Activated CD4-positive, alpha-beta T cell treated with anti-CD3 and anti-CD28 coated beads for 36 hours (primary cell): ENCODE results near the gene CCDC61. TPM values are rescaled to one million over a fixed set of nuclear protein-coding genes. Genes with fewer than 3 reads are reported as not detected.

ENCODE experiments used
- ATAC-seq: fragments of 200-7000 bp; cut with Tn5 transposase; one replicate; pipeline ENCODE4 v1.10.0; 2021; ENCODE audit warnings: mild to moderate bottlenecking, moderate library complexity
- CTCF ChIA-PET: fragments of 350-600 bp; sonication (Branson Sonifier 250); formaldehyde crosslinking; loops from one replicate; lab custom pipeline; 2021; ENCODE audit warnings: antibody characterized with exemption; lab: Charles Lee
- POLR2A ChIA-PET: fragments of 350-600 bp; sonication (Branson Sonifier 250); formaldehyde crosslinking; loops from one replicate; lab custom pipeline; 2021; ENCODE audit warnings: antibody characterized with exemption, inconsistent platforms; lab: Charles Lee
- DNase-seq: peaks from one replicate; pipeline ENCODE4 v3.0.0-alpha.2; 2020
- H3K27ac Mint-ChIP-seq: one replicate; pipeline ENCODE4 v1.8.0; 2021; ENCODE audit warnings: mixed read lengths
- H3K27me3 Mint-ChIP-seq: one replicate; pipeline ENCODE4 v1.8.0; 2021; ENCODE audit warnings: mixed read lengths
- H3K36me3 Mint-ChIP-seq: one replicate; pipeline ENCODE4 v1.8.0; 2021; ENCODE audit warnings: low read depth, mixed read lengths
- H3K4me1 Mint-ChIP-seq: one replicate; pipeline ENCODE4 v1.8.0; 2021; ENCODE audit warnings: mixed read lengths
- H3K4me3 Mint-ChIP-seq: one replicate; pipeline ENCODE4 v1.8.0; 2021; ENCODE audit warnings: mild to moderate bottlenecking, moderate library complexity, mixed read lengths
- H3K9me3 Mint-ChIP-seq: one replicate; pipeline ENCODE4 v1.8.0; 2021; ENCODE audit warnings: low read depth, mixed read lengths
- intact Hi-C, 2 experiments: fragments of 100-400 bp; cut with DNase I in 1 of 2; cut with micrococcal nuclease in 1 of 2; formaldehyde crosslinking; loops; one replicate each; pipeline versions ENCODE4 v1.14.2 to v1.15.1; 2022 to 2024; cut with DNase I, micrococcal nuclease
- total RNA-seq, 2 experiments: library from RNA; stranded (reverse); gene quantifications; one replicate each; pipeline ENCODE4 v1.2.3, GENCODE V29; 2021

The CCDC61 gene
- total RNA-seq, 2 experiments from 2014 or later: 22.4 to 26.2 TPM

DNA sequence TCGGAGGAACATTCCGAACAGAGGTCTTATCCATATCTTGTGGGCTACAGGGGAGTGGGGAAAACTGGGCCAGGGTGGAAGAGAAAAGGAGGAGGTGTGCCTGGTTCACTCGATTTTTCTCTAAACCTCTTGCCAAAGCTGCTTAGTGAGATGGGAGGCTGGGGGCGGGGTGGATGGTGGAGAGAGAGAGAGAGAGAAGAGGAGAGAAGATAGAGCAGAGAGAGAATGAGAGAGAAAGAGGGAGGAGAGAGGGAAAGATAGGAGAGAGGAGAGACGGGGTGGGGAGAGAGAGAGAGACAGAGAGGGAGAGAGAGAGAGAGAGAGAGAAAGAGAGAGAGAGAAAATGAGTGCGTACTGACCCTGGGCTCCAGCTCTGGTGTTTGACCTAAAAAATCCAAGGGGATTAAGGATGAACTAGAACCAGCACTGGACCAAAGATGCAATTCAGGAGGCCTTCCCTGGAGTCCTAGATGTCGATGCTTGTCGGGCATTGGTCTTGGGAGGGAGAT lies 35.7 kb upstream of the CCDC61 start:
- CTCF ChIA-PET: no interaction called here
- Mint-ChIP-seq H3K27me3 (peaks cover 41% of the 10 kb centered on the region), H3K4me3 (no peak overlapping the region), H3K9me3 (no peaks in the 10 kb centered on the region), H3K4me1 (no peaks in the 10 kb centered on the region), H3K27ac (no peak overlapping the region), H3K36me3 (no peaks in the 10 kb centered on the region)
- POLR2A ChIA-PET: no interaction called here
- ATAC-seq (no peak), DNase-seq (no peak)
- intact Hi-C loops: no loop called here

- intact Hi-C loops: no loop called here
- Mint-ChIP-seq H3K27me3 (peaks cover 38% of the 10 kb centered on the region), H3K36me3 (no peaks in the 10 kb centered on the region), H3K27ac (no peak overlapping the region), H3K9me3 (no peaks in the 10 kb centered on the region), H3K4me3 (no peak overlapping the region), H3K4me1 (no peaks in the 10 kb centered on the region)
- DNase-seq (no peak), ATAC-seq (no peak)
- POLR2A ChIA-PET: no interaction called here
- CTCF ChIA-PET: interaction anchor here (0.7 to 1.3 kb wide), 3 partner anchors 12 to 56 kb away, joined by 3 to 4 read pairs (median 4); no protein-coding TSS in a partner anchor
Observed at GRCh38 chr19:45960595-45961235, 34.6 kb upstream of the CCDC61 start.

DNA sequence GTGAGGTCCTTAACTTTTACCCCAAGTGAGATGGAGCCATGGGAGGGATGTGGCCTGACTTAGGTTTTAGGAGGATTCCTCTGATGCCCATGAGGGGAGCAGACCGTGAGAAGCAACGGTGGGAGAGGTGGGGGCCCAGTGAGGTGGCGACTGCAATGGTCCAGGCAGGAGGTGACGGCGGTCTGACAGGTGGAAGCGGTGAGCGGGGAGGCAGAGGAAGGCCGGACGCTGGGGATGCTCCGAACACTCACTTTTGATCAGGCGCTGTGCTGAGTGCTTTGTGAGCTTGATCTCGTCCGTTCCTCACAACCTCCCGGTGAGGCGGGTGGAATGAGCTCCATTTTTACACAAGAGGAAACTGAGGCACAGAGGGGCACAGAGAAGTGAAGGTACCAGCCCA lies 33.2 kb upstream of the CCDC61 start:
- Mint-ChIP-seq H3K9me3 (no peaks in the 10 kb centered on the region), H3K27ac (no peak overlapping the region), H3K27me3 (peaks cover 42% of the 10 kb centered on the region), H3K36me3 (no peaks in the 10 kb centered on the region), H3K4me3 (no peak overlapping the region), H3K4me1 (no peaks in the 10 kb centered on the region)
- POLR2A ChIA-PET: no interaction called here
- intact Hi-C loops: no loop called here
- CTCF ChIA-PET: interaction anchor here (1.3 kb wide), 1 partner anchor 25 kb away, joined by 3 read pairs; no protein-coding TSS in a partner anchor
- DNase-seq: no peak
- no peak for ATAC-seq

DNA sequence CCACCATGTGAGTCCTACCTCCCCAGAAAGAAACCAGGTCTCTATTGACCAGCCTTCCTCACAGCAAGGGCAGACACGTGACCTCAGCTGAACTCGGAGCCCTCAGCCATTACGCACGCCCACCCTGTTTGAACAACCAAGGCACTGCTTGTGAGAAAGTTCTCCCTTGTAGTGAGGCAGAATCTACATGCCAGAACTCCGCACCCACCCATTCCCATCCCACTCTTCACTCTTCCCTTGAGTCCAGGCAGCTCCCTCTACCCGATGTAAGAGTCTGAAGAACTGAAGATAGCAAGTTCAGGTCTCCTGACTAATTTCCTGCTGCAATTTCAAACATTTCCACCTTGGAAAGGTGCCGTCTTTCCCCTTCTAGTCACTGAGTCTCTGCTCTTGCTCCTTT lies 28.0 kb upstream of the CCDC61 start:
- ATAC-seq (no peak), DNase-seq (no peak)
- intact Hi-C loops: no loop called here
- no peak overlapping the region for H3K27ac Mint-ChIP-seq
- peaks cover 42% of the 10 kb centered on the region for H3K27me3 Mint-ChIP-seq
- peaks cover 8% of the 10 kb centered on the region for H3K4me1 Mint-ChIP-seq
- POLR2A ChIA-PET: no interaction called here
- no peak overlapping the region for H3K4me3 Mint-ChIP-seq
- no peaks in the 10 kb centered on the region for H3K9me3 Mint-ChIP-seq
- H3K36me3 Mint-ChIP-seq: no peaks in the 10 kb centered on the region
- CTCF ChIA-PET: no interaction called here

DNA sequence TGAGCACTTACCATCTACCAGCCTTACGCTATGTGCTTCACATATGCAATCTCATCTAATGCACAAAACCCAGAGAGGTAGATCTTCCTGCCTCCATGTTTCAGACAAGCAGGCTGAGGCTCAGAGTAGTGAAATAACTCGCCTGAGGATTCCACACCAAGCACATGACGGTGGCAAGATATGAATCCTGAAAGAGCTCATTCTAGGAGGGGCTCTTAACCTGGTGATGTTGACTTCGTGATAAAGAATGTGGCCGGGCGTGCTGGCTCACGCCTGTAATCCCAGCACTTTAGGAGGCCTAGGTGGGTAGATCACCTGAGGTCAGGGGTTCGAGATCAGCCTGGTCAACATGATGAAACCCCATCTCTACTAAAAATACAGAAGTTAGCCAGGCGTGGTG lies 26.6 kb upstream of the CCDC61 start:
- CTCF ChIA-PET: no interaction called here
- DNase-seq (no peak), ATAC-seq (no peak)
- Mint-ChIP-seq H3K27me3 (peaks cover 46% of the 10 kb centered on the region), H3K27ac (no peak overlapping the region), H3K4me3 (no peak overlapping the region), H3K4me1 (peaks cover 14% of the 10 kb centered on the region), H3K9me3 (no peaks in the 10 kb centered on the region), H3K36me3 (no peaks in the 10 kb centered on the region)
- intact Hi-C loops: no loop called here
- POLR2A ChIA-PET: interaction anchor here (0.6 kb wide), 1 partner anchor 216 kb away, joined by 3 read pairs; no protein-coding TSS in a partner anchor

GRCh38 chr19:45969676-45970075 lies 25.6 kb upstream of the CCDC61 start:
- ATAC-seq (no peak), DNase-seq (no peak)
- Mint-ChIP-seq H3K27ac (no peak overlapping the region), H3K4me1 (peaks cover 17% of the 10 kb centered on the region), H3K36me3 (no peaks in the 10 kb centered on the region), H3K27me3 (peaks cover 48% of the 10 kb centered on the region), H3K4me3 (no peak overlapping the region), H3K9me3 (no peaks in the 10 kb centered on the region)
- ChIA-PET POLR2A (interaction anchor here (0.6 kb wide), 1 partner anchor 82 kb away, joined by 3 read pairs; no protein-coding TSS in a partner anchor), CTCF (interaction anchor here (0.6 kb wide), 1 partner anchor 766 kb away, joined by 4 read pairs; no protein-coding TSS in a partner anchor)
- intact Hi-C loops: no loop called here

DNA sequence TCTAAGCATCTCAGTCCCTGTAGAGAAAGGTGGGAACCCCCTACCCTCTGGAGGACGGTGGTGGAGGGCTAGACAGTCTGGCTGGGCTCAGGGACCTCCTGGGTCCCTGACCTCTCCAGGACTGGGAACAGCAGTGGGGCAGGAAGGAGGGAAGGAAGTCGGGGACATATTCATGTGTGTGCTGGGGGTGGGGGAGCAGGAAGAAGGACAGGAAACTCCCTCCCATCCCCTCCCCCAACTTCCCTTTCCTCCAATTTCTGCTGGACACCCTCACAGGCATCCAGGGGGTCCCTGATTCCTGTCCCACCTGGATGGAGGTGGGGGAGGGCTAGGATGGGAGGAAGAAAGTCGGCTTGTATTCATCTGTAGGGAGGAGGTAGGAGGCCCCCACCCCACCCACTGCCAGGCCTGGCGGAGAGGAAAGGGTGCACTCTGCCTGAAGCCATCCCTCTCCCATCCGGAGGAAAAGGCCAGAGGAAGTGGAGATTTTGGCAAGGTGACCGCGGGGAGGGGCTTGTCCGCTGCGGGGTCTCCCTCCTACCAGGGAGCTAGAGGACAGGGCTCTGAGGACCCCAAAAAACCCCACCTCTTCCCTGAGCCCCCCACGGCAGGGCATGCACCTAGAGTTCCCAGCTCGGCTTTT lies 23.9 kb upstream of the CCDC61 start:
- POLR2A ChIA-PET: no interaction called here
- peaks cover 17% of the 10 kb centered on the region for H3K4me1 Mint-ChIP-seq
- ATAC-seq (no peak), DNase-seq (no peak)
- no peaks in the 10 kb centered on the region for H3K9me3 Mint-ChIP-seq
- CTCF ChIA-PET: no interaction called here
- intact Hi-C loops: no loop called here
- H3K27me3 Mint-ChIP-seq: peaks cover 55% of the 10 kb centered on the region
- H3K36me3 Mint-ChIP-seq: no peaks in the 10 kb centered on the region
- no peak overlapping the region for H3K27ac Mint-ChIP-seq
- H3K4me3 Mint-ChIP-seq: no peak overlapping the region

DNA sequence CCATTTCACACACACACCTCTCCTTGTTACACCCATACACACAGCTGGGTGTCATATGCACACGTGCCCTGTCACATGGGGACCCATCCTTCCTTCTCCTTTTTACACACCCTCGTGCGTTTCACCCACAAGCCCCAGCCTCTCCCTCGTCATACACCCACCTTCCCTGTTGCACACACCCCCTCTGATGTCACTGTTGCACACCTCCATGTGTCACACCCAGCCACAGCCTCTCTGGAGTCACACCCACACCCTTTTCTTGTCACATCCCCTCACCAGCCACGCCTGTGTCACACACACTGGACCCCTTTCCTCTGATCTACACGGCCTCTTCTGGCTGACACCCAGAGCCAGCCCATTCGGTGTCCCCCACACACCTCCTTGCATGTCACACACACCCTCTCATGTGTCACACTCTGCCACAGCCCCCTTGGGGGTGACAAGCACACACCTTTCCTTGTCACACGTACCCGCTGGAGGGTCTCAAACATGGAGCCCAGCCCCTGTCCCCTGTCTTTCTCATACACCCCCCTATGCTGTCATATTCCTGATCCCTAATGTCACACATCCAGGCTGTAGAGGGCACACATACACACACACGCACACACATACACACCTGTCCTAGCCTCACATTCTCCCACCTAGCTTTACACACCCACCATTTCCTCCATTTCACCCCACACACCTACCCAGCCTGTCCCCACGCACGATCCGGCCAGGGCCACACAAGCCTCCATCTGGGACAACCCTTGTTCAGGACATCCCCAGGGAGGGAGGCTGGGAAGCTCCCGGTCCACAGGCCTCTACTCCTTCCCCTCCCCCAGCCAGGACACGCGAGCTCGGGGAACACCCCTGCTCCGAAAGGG lies 23.0 kb upstream of the CCDC61 start:
- Mint-ChIP-seq H3K27me3 (peaks cover 51% of the 10 kb centered on the region), H3K27ac (no peak overlapping the region), H3K36me3 (no peaks in the 10 kb centered on the region), H3K4me3 (no peak overlapping the region), H3K4me1 (peaks cover 17% of the 10 kb centered on the region), H3K9me3 (no peaks in the 10 kb centered on the region)
- ChIA-PET POLR2A (no interaction called here), CTCF (no interaction called here)
- peak; percentile 63 for ATAC-seq
- DNase-seq: peak; percentile 62
- intact Hi-C loops: no loop called here

GRCh38 chr19:45972947-45973540 lies 22.2 kb upstream of the CCDC61 start:
- no peaks in the 10 kb centered on the region for H3K36me3 Mint-ChIP-seq
- no peak overlapping the region for H3K4me3 Mint-ChIP-seq
- H3K4me1 Mint-ChIP-seq: peaks cover 17% of the 10 kb centered on the region
- ATAC-seq (no peak), DNase-seq (peak; percentile 22)
- intact Hi-C loops: no loop called here
- ChIA-PET POLR2A (no interaction called here), CTCF (no interaction called here)
- H3K27ac Mint-ChIP-seq: no peak overlapping the region
- peaks cover 53% of the 10 kb centered on the region for H3K27me3 Mint-ChIP-seq
- no peaks in the 10 kb centered on the region for H3K9me3 Mint-ChIP-seq

DNA sequence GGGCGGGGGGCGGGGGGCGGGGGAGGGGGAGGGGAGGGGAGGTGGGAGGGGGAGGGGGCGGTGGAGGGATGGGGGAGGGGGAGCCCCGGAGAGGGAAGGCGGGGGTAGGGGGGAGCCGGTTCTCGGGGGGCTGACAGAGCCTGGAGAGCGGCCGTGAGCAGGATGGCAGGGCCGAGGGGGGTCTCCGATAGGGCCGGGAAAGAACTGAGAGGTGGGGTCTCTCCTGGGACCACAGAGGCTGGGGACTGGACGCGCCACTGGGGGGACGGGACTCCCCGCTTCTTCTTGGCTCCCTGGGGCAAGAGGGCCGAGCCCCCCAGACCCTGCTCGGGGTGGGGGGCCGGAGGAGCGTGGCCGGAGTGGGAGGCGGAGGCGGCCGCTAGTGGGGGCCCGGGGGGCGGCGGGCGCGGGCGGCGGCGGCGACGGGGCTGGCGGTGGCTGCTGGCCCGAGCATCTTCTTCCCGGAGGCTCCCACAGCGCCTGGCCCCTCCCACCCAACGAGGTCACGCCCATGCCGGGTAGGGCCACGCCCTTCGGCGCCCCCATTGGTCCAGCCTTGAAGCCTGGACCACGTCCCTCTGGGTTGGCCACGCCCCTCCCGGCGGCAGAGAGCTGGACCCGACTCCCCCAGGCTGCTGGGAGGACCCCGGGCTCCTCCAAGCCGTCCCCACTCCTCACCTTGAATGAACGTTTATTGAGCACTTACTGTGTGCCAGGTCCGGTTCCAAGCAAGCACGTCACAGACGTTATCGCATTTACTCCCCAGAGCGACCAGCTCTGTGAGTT lies 21.5 kb upstream of the CCDC61 start, which contains the start of gene NOVA2:
NOVA2 (minus strand) TSS at position 313 of the 786 bp plus-strand sequence. CDS start 514 bp downstream, outside the sequence.
- ATAC-seq (peak; percentile 82), DNase-seq (peak; percentile 78)
- Mint-ChIP-seq H3K9me3 (no peaks in the 10 kb centered on the region), H3K27ac (no peak within 1 kb of the TSS), H3K36me3 (no peaks in the 10 kb centered on the region), H3K4me1 (peaks cover 17% of the 10 kb centered on the region), H3K27me3 (peaks cover 51% of the 10 kb centered on the region), H3K4me3 (no peak within 1 kb of the TSS)
- ChIA-PET POLR2A (no interaction called here), CTCF (interaction anchor here (0.9 kb wide), 1 partner anchor 43 kb away, joined by 4 read pairs; no protein-coding TSS in a partner anchor)
- intact Hi-C loops: loop anchor here in 1 of 2 experiments (1.0 kb wide), 1 partner anchor 22 kb away; the partner anchor contains the start of gene CCDC61
